Erythroblast (primary cell): ENCODE results near the gene FCHSD2.

Source experiments
- GATA1 ChIP-seq: IDR thresholded peaks from 2 replicates; pipeline ENCODE4 v1.6.1; 2011; ENCODE audit warnings: low read depth, mild to moderate bottlenecking, control low read depth, low read length, moderate library complexity
- POLR2A ChIP-seq: IDR thresholded peaks from 2 replicates; pipeline ENCODE4 v1.6.1; 2011; ENCODE audit warnings: mild to moderate bottlenecking, low read length

- no peak for TF ChIP-seq POLR2A
- no peak for TF ChIP-seq GATA1
These were observed 190.2 kb downstream of the FCHSD2 start for GRCh38 chr11:72951888-72952287.
